GM19452 (cell line): ENCODE data around the gene CYRIA.

Experiments
- ATAC-seq: cut with Tn5 transposase; IDR thresholded peaks from one replicate; pipeline ENCODE4 v1.9.1; 2021; ENCODE audit not compliant: unreplicated experiment

The CYRIA gene

GRCh38 chr2:16665748-16666448 lies at the start of gene CYRIA:
Gene CYRIA, minus strand, starts transcription at chr2:16665834. Its CDS starts 77,715 bp downstream, at chr2:16588119.
- ATAC-seq: peak; percentile 57

- peak; percentile 89 for ATAC-seq
These were observed 47.4 kb upstream of the CYRIA start for GRCh38 chr2:16713011-16713423.

- ATAC-seq: no peak
These were observed 44.1 kb upstream of the CYRIA start for GRCh38 chr2:16709769-16710168.

- ATAC-seq: no peak
These were observed 42.5 kb upstream of the CYRIA start for GRCh38 chr2:16708173-16708572.

GRCh38 chr2:16707014-16707623 lies 41.5 kb upstream of the CYRIA start:
- no peak for ATAC-seq

- no peak for ATAC-seq
These were observed 35.1 kb upstream of the CYRIA start for GRCh38 chr2:16700551-16701259.

GRCh38 chr2:16693854-16694253 lies 28.2 kb upstream of the CYRIA start:
- ATAC-seq: no peak

GRCh38 chr2:16691261-16691660 lies 25.6 kb upstream of the CYRIA start:
- ATAC-seq: no peak

- no peak for ATAC-seq
These were observed 22.3 kb upstream of the CYRIA start for GRCh38 chr2:16687955-16688354.

GRCh38 chr2:16687222-16687621 lies 21.6 kb upstream of the CYRIA start:
- no peak for ATAC-seq

GRCh38 chr2:16686641-16687040 lies 21.0 kb upstream of the CYRIA start:
- ATAC-seq: no peak

- no peak for ATAC-seq
These were observed 19.7 kb upstream of the CYRIA start for GRCh38 chr2:16685340-16685715.

GRCh38 chr2:16684676-16685339 lies 19.2 kb upstream of the CYRIA start:
- ATAC-seq: no peak

- no peak for ATAC-seq
These were observed 17.9 kb upstream of the CYRIA start for GRCh38 chr2:16683576-16683975.

- ATAC-seq: no peak
These were observed 16.9 kb upstream of the CYRIA start for GRCh38 chr2:16682431-16683118.

GRCh38 chr2:16680781-16681180 lies 15.1 kb upstream of the CYRIA start:
- ATAC-seq: no peak

- ATAC-seq: no peak
These were observed 14.7 kb upstream of the CYRIA start for GRCh38 chr2:16680304-16680703.

- no peak for ATAC-seq
These were observed 13.3 kb upstream of the CYRIA start for GRCh38 chr2:16678964-16679363.

GRCh38 chr2:16677875-16678274 lies 12.2 kb upstream of the CYRIA start:
- ATAC-seq: no peak

- ATAC-seq: no peak
These were observed 10.1 kb upstream of the CYRIA start for GRCh38 chr2:16675781-16676180.

GRCh38 chr2:16674154-16674553 lies 8.5 kb upstream of the CYRIA start:
- no peak for ATAC-seq
